Measurements from ENCODE around the gene FBXO36.

The FBXO36 gene

DNA sequence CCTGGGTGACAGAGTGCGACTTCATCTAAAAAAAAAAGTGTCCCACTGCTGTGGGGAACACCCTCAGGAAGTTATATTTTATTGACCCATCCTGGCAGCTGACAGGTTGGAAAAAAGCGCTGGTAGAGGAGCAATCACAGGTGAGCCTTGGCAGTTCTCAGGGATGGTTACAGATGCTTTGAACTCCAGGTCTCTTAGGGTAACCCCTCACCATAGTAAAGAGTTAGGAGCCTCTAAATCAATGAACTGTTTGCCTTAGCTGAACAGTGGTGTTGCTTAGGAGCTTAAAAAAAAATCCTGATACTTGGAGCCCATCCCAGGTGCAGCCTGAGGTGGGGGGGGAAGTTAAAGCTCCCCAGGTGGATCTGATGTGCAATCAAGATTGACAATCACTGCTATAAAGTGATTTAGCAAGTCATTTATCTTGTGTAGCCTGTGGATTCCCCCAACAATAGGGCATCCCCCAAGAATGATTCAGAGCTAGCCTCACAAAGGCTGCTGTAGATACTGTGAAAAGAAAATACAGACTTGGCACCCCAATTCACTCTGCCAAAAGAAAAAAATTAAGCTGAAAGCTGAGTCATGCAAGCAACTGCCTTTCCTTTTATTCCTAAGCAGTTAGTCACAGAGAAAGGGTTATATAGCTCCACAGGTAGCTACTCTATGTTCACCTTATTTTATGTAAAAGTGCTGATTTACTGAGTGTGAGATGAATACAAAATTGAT, 131.6 kb downstream of the FBXO36 start:
- FAIRE-seq, result no peak

DNA sequence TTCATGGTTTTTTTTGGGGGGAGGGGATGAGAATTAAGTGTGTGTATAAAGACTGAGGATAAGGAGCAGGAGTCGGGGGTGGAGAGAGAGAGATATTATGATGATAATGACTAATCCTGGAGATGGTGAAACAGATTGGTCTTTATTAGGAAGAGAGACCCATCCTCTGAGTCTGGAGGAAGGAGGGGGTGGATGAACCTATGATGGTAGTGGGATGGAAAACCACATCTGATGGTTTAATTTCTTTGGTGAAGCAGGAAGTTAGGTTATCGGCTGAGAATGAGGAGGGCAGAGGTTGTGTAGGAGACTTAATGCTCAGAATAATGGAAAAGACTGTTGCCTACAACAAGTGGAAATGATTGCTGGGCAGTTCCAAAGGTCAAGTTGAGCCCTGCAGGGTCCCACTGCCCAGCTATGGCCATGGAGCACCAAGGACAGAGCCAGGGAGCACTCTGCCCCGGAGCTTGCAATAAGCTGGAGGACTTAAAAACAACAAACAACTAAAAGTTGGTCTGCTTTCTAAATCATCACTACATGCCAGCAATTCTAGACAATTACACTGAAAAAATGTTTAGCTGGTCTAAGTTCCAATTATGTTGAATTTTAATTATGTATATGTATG, 138.5 kb downstream of the FBXO36 start:
- no peak for FAIRE-seq

Measured in A204.1 (cell line).